MM.1S (cell line): ENCODE data around the gene CXCL11.
A peak's percentile ranks its signal among the peaks of the same experiment; 100 is the strongest.

Experiments used
- DNase-seq: peaks from one replicate; pipeline ENCODE4 v3.0.0-alpha.2; 2015
- H2AFZ ChIP-seq: fragments of 300-600 bp; sonication (generic); 2 replicates; pipeline ENCODE4 v1.6.0; 2016; ENCODE audit warnings: antibody characterized with exemption, low read length
- H3F3A ChIP-seq: fragments of 300-600 bp; sonication (generic); 2 replicates; pipeline ENCODE4 v1.6.1; 2016; ENCODE audit warnings: mild to moderate bottlenecking, antibody characterized with exemption, low read length, moderate library complexity, mixed read lengths; ENCODE audit not compliant: insufficient read depth
- H3K27ac ChIP-seq: fragments of 300-600 bp; sonication (generic); 2 replicates; pipeline ENCODE4 v1.5.1; 2016; ENCODE audit warnings: mild to moderate bottlenecking, low read length
- H3K27me3 ChIP-seq: fragments of 300-600 bp; sonication (generic); replicated peaks from 2 replicates; pipeline ENCODE4 v1.6.0; 2016; ENCODE audit warnings: low read length; ENCODE audit not compliant: insufficient read depth
- H3K36me3 ChIP-seq: fragments of 300-600 bp; sonication (generic); replicated peaks from 2 replicates; pipeline ENCODE4 v1.6.1; 2016; ENCODE audit warnings: mild to moderate bottlenecking, low read length, mixed read lengths; ENCODE audit not compliant: insufficient read depth
- H3K4me1 ChIP-seq: fragments of 300-600 bp; sonication (generic); 2 replicates; pipeline ENCODE4 v1.6.1; 2016; ENCODE audit warnings: low read length, mixed read lengths
- H3K4me2 ChIP-seq: fragments of 300-600 bp; sonication (generic); 2 replicates; pipeline ENCODE4 v1.6.0; 2016; ENCODE audit warnings: low read depth, low read length
- H3K4me3 ChIP-seq: fragments of 300-600 bp; sonication (generic); 2 replicates; pipeline ENCODE4 v1.5.1; 2016; ENCODE audit warnings: low read length, mixed read lengths
- H3K79me2 ChIP-seq: fragments of 300-600 bp; sonication (generic); 2 replicates; pipeline ENCODE4 v1.6.1; 2016; ENCODE audit warnings: mixed run types, low read length, mixed read lengths
- H3K9ac ChIP-seq: fragments of 300-600 bp; sonication (generic); 2 replicates; pipeline ENCODE4 v1.6.1; 2016; ENCODE audit warnings: low read length, mixed read lengths
- H3K9me2 ChIP-seq: fragments of 300-600 bp; sonication (generic); replicated peaks from 2 replicates; pipeline ENCODE4 v1.6.1; 2016; ENCODE audit warnings: mild to moderate bottlenecking, low read length, mixed read lengths; ENCODE audit not compliant: insufficient read depth
- H3K9me3 ChIP-seq: fragments of 300-600 bp; sonication (generic); replicated peaks from 2 replicates; pipeline ENCODE4 v1.6.1; 2016; ENCODE audit warnings: mild to moderate bottlenecking, low read length, mixed read lengths; ENCODE audit not compliant: insufficient read depth
- H4K20me1 ChIP-seq: fragments of 300-600 bp; sonication (generic); 2 replicates; pipeline ENCODE4 v1.6.1; 2016; ENCODE audit warnings: mild to moderate bottlenecking, low read length, moderate library complexity, mixed read lengths; ENCODE audit not compliant: insufficient read depth
- EZH2 ChIP-seq: fragments of 300-600 bp; sonication (generic); optimal IDR thresholded peaks from 2 replicates; pipeline ENCODE3; 2017; ENCODE audit warnings: low read depth, mild to moderate bottlenecking, antibody characterized with exemption, low read length, mixed read lengths
- EZH2phosphoT487 ChIP-seq: fragments of 300-600 bp; sonication (generic); IDR thresholded peaks from 2 replicates; pipeline ENCODE4 v1.6.1; 2018; ENCODE audit warnings: antibody characterized with exemption, low read length
- TF ChIP-seq, protein P1 (sequence below): fragments of 300-600 bp; sonication (generic); IDR thresholded peaks from 2 replicates; pipeline ENCODE4 v1.5.1; 2016; ENCODE audit warnings: antibody characterized with exemption, low read length, mixed read lengths

CXCL11 gene

DNA sequence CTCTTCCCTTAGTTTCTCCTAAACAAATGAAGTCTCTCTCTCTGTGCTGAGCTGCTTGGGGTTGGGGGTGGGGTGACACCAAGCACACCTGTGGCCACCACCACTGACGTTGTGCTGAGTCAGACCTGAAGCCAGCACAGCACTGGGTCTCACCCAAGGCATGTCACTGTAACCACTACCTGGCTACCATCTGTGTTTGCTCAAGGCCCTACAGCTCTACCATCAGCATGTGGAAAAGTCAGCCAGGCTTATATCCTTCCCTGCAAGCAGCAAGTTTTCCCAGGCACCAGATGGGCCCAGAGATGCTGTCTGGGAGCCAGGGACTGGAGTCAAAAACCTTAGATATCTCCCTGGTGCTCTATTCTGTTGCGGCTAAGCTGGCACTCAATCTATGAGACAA, 19.5 kb downstream of the CXCL11 start:
- Histone ChIP-seq H3K4me3 (no peak overlapping the region), H3K36me3 (no peaks in the 10 kb centered on the region), H3K27ac (peak overlapping the region; percentile 95), H3K9ac (peak overlapping the region; percentile 67), H3K4me1 (peaks cover 62% of the 10 kb centered on the region), H2AFZ (peak overlapping the region; percentile 24; the same call in 1 of the 2 replicates), H3F3A (peaks cover 25% of the 10 kb centered on the region), H3K4me2 (peak overlapping the region; percentile 57), H3K9me3 (no peaks in the 10 kb centered on the region), H3K27me3 (no peaks in the 10 kb centered on the region), H4K20me1 (no peaks in the 10 kb centered on the region), H3K9me2 (no peaks in the 10 kb centered on the region), H3K79me2 (no peaks in the 10 kb centered on the region)
- peak; percentile 98 for DNase-seq
- TF ChIP-seq, protein P1, sequence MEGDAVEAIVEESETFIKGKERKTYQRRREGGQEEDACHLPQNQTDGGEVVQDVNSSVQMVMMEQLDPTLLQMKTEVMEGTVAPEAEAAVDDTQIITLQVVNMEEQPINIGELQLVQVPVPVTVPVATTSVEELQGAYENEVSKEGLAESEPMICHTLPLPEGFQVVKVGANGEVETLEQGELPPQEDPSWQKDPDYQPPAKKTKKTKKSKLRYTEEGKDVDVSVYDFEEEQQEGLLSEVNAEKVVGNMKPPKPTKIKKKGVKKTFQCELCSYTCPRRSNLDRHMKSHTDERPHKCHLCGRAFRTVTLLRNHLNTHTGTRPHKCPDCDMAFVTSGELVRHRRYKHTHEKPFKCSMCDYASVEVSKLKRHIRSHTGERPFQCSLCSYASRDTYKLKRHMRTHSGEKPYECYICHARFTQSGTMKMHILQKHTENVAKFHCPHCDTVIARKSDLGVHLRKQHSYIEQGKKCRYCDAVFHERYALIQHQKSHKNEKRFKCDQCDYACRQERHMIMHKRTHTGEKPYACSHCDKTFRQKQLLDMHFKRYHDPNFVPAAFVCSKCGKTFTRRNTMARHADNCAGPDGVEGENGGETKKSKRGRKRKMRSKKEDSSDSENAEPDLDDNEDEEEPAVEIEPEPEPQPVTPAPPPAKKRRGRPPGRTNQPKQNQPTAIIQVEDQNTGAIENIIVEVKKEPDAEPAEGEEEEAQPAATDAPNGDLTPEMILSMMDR = no peak
- TF ChIP-seq EZH2 = no peak
- no peak for TF ChIP-seq EZH2phosphoT487

DNA sequence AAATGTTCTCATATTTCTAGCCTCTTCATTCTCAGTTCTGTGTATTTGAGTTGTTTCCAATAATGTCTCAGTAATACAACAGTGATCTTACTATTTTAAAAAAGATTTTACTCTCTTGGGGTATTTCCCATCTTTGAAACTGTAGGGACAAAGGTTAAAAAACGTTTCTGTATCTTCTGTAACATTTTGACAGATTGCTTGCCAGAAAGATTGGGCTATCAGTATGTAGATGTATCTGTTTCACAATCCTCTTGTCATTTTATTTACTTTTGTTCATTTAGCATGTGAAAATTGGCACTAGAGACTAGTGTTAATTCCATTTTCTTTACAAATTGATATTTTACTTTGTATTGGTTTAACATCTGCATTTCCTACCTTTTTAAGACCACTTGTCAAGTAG, 22.3 kb downstream of the CXCL11 start:
- H3K79me2 ChIP-seq = no peaks in the 10 kb centered on the region
- DNase-seq = no peak
- no peak overlapping the region for H3K4me2 ChIP-seq
- H3K4me1 ChIP-seq = peaks cover 62% of the 10 kb centered on the region
- no peak overlapping the region for H3K4me3 ChIP-seq
- H4K20me1 ChIP-seq = no peaks in the 10 kb centered on the region
- H3K9me2 ChIP-seq = no peaks in the 10 kb centered on the region
- H3K9ac ChIP-seq = no peak overlapping the region
- H3K36me3 ChIP-seq = no peaks in the 10 kb centered on the region
- no peak overlapping the region for H2AFZ ChIP-seq
- H3K27me3 ChIP-seq = no peaks in the 10 kb centered on the region
- H3F3A ChIP-seq = peaks cover 25% of the 10 kb centered on the region
- TF ChIP-seq, protein P1 = no peak
- TF ChIP-seq EZH2 (no peak), EZH2phosphoT487 (no peak)
- H3K9me3 ChIP-seq = no peaks in the 10 kb centered on the region
- no peak overlapping the region for H3K27ac ChIP-seq

DNA sequence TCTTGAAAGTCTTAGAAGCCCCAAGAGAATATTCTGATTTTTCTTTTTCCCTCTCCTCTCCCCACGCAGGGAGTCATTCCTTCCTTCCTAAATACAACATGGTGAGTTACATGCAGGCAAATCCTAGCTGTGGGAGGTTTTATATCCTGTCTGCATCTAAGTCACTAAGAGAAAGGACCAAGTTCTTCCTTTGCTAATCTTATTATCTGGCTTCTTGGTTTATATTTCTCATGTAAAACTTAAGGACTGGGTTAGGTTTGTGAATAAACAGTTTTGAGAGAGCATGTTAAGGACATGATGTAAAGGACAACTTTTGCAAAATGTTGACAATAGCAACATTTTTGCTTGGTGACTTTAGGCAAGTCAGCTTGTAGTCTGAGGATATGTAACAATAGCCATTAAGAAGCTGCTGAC, 23.5 kb downstream of the CXCL11 start:
- H3F3A ChIP-seq = peaks cover 25% of the 10 kb centered on the region
- no peaks in the 10 kb centered on the region for H3K36me3 ChIP-seq
- no peaks in the 10 kb centered on the region for H3K79me2 ChIP-seq
- H3K9ac ChIP-seq = peak overlapping the region; percentile 3; the same call in 1 of the 2 replicates
- no peaks in the 10 kb centered on the region for H3K9me2 ChIP-seq
- no peaks in the 10 kb centered on the region for H3K27me3 ChIP-seq
- peak overlapping the region; percentile 49; the same call in 1 of the 2 replicates for H2AFZ ChIP-seq
- H3K9me3 ChIP-seq = no peaks in the 10 kb centered on the region
- no peaks in the 10 kb centered on the region for H4K20me1 ChIP-seq
- H3K4me3 ChIP-seq = no peak overlapping the region
- peak overlapping the region; percentile 27 for H3K4me2 ChIP-seq
- H3K27ac ChIP-seq = peak overlapping the region; percentile 0; the same call in 1 of the 2 replicates
- TF ChIP-seq EZH2 (no peak), EZH2phosphoT487 (no peak)
- TF ChIP-seq, protein P1 = no peak
- H3K4me1 ChIP-seq = peaks cover 57% of the 10 kb centered on the region
- DNase-seq = no peak
